Activated effector memory CD4-positive, alpha-beta T cell treated with Interleukin-2 at 50 U/mL for 16 hours (primary cell): ENCODE results near the gene PITPNB.

Experiments
- DNase-seq: peaks from one replicate; pipeline ENCODE4 v3.0.0-alpha.2; 2020

Gene PITPNB

GRCh38 chr22:27877501-27877900 is 41.6 kb downstream of the PITPNB start:
- no peak for DNase-seq

GRCh38 chr22:27876684-27877083 is 42.4 kb downstream of the PITPNB start:
- no peak for DNase-seq

- no peak for DNase-seq
These were observed 43.1 kb downstream of the PITPNB start for GRCh38 chr22:27875951-27876350.

- no peak for DNase-seq
These were observed 44.3 kb downstream of the PITPNB start for GRCh38 chr22:27874764-27875163.

GRCh38 chr22:27874185-27874584 is 44.9 kb downstream of the PITPNB start:
- no peak for DNase-seq

GRCh38 chr22:27873472-27873871 is 45.6 kb downstream of the PITPNB start:
- no peak for DNase-seq

- DNase-seq, result no peak
These were observed 46.6 kb downstream of the PITPNB start for GRCh38 chr22:27872488-27872887.

- no peak for DNase-seq
These were observed 47.6 kb downstream of the PITPNB start for GRCh38 chr22:27871306-27872014.

- no peak for DNase-seq
These were observed 48.5 kb downstream of the PITPNB start for GRCh38 chr22:27870234-27871191.

GRCh38 chr22:27868732-27869282 is 50.2 kb downstream of the PITPNB start:
- no peak for DNase-seq

GRCh38 chr22:27867953-27868731 is 50.9 kb downstream of the PITPNB start:
- DNase-seq, result no peak

- DNase-seq, result no peak
These were observed 51.7 kb downstream of the PITPNB start for GRCh38 chr22:27867085-27867952.

GRCh38 chr22:27866135-27867084 is 52.6 kb downstream of the PITPNB start:
- no peak for DNase-seq

GRCh38 chr22:27865496-27865895 is 53.6 kb downstream of the PITPNB start:
- no peak for DNase-seq

GRCh38 chr22:27863556-27863955 is 55.5 kb downstream of the PITPNB start:
- no peak for DNase-seq

GRCh38 chr22:27863001-27863400 is 56.1 kb downstream of the PITPNB start:
- DNase-seq, result no peak

GRCh38 chr22:27859336-27859735 is 59.7 kb downstream of the PITPNB start:
- DNase-seq, result no peak

GRCh38 chr22:27858626-27859025 is 60.4 kb downstream of the PITPNB start:
- no peak for DNase-seq

GRCh38 chr22:27857443-27857842 is 61.6 kb downstream of the PITPNB start:
- DNase-seq, result no peak

GRCh38 chr22:27856386-27856785 is 62.7 kb downstream of the PITPNB start:
- no peak for DNase-seq

- DNase-seq, result no peak
These were observed 65.6 kb downstream of the PITPNB start for GRCh38 chr22:27853424-27853823.
